Kidney (tissue), 14 donors: Measurements from ENCODE around the gene CAMK1G. TPM values are rescaled to one million over a fixed set of nuclear protein-coding genes. Genes with fewer than 3 reads are reported as not detected.
A peak's percentile ranks its signal among the peaks of the same experiment; 100 is the strongest.

Experiments
- DNase-seq, 5 donors: peaks; one replicate each; pipeline ENCODE4 v3.0.0-alpha.2; 2013 to 2020
- FAIRE-seq: peaks from 2 replicates; lab custom pipeline; 2012; peaks lifted over from hg19 to GRCh38; lab: Jason Lieb, UNC
- H3K27ac ChIP-seq, 2 donors: one replicate each; pipeline ENCODE4 v1.7.0; 2013; ENCODE audit warnings: low read depth in 2 of 2, low read length in 2 of 2, inconsistent platforms in 1 of 2
- H3K27me3 ChIP-seq: one replicate; pipeline ENCODE4 v1.7.1; 2013; ENCODE audit warnings: low read length, inconsistent platforms; ENCODE audit not compliant: control insufficient read depth, insufficient read depth
- H3K36me3 ChIP-seq, 3 donors: one replicate each; pipeline versions ENCODE4 v1.7.0 to v1.7.1; 2013; ENCODE audit warnings: low read length in 3 of 3, control low read depth in 1 of 3, inconsistent platforms in 1 of 3; ENCODE audit not compliant: insufficient read depth in 3 of 3, control insufficient read depth in 2 of 3
- H3K4me1 ChIP-seq, 3 donors: one replicate each; pipeline versions ENCODE4 v1.7.0 to v1.7.1; 2013; ENCODE audit warnings: low read length in 3 of 3, inconsistent platforms in 1 of 3, low read depth in 1 of 3; ENCODE audit not compliant: control insufficient read depth in 2 of 3, insufficient read depth in 2 of 3
- H3K4me3 ChIP-seq, 3 donors: one replicate each; pipeline versions ENCODE4 v1.7.0 to v1.8.1; 2013; ENCODE audit warnings: low read length in 3 of 3, control low read depth in 1 of 3, inconsistent platforms in 1 of 3
- H3K9ac ChIP-seq, 3 donors: one replicate each; pipeline versions ENCODE4 v1.7.0 to v1.7.1; 2013; ENCODE audit warnings: low read length in 3 of 3, control low read depth in 1 of 3, inconsistent platforms in 1 of 3
- H3K9me3 ChIP-seq, 3 donors: one replicate each; pipeline versions ENCODE4 v1.7.0 to v1.7.1; 2013; ENCODE audit warnings: low read length in 3 of 3, control low read depth in 1 of 3, inconsistent platforms in 1 of 3; ENCODE audit not compliant: control insufficient read depth in 2 of 3, insufficient read depth in 1 of 3
- CTCF ChIP-seq: IDR thresholded peaks from 3 replicates; pipeline ENCODE4 v1.5.1; 2012; ENCODE audit warnings: mild to moderate bottlenecking, moderate library complexity, borderline replicate concordance; ENCODE audit not compliant: insufficient read depth; ENCODE audit errors: extremely low read depth
- intact Hi-C: fragments of 100-400 bp; cut with DNase I; formaldehyde crosslinking; loops from one replicate; pipeline ENCODE4 v1.11.1; 2022
- microRNA-seq: library from miRNA; unstranded; fragments of <30 nt; microRNA quantifications from one replicate; pipeline ENCODE4 v1.2.0, GENCODE V29; 2020
- polyA plus RNA-seq: library from polyadenylated mRNA; stranded (reverse); fragments of 350-450 nt; fragmentation: Illumina TruSeq; extraction: RNeasy Lipid Tissue Mini Kit (QIAGEN cat#74804); gene quantifications from one replicate; pipeline ENCODE4 v1.2.3, GENCODE V29; 2014; ENCODE audit warnings: low read depth, low replicate concordance; ENCODE audit not compliant: insufficient read depth
- total RNA-seq: library from RNA; stranded (reverse); fragmentation: NEBNext Ultra II Directional; extraction: Animal tissue kit (Norgen Biotek cat#: 25700); gene quantifications from one replicate; pipeline ENCODE4 v1.2.1, GENCODE V29; 2021
- donor health status: control.
- donor health status: control.
- donor health status: control.
- donor health status: control.
- donor health status: control.
- donor health status: DM: yes; HTN: yes; CAD: no.
- donor health status: Normal renal cell carcinoma (clear cell type).

CAMK1G gene
- total and polyA plus RNA-seq, 2 donors from 2014 or later: 1.4 to 5.5 TPM

GRCh38 chr1:209659909-209660308 lies 76.4 kb downstream of the CAMK1G start:
- peaks cover 0 to 24% (median 6%) of the 10 kb centered on the region in 3 donors for H3K4me1 ChIP-seq
- intact Hi-C loops: no loop called here
- no peak overlapping the region for H3K9ac ChIP-seq
- H3K9me3 ChIP-seq: no peaks in the 10 kb centered on the region
- no peaks in the 10 kb centered on the region for H3K36me3 ChIP-seq
- no peak for FAIRE-seq
- no peak overlapping the region for H3K4me3 ChIP-seq
- DNase-seq: peak in 1 of 5 donors; percentile 32
- no peak for TF ChIP-seq CTCF
- no peaks in the 10 kb centered on the region for H3K27me3 ChIP-seq
- no peak overlapping the region for H3K27ac ChIP-seq

- no peak for FAIRE-seq
- H3K9me3 ChIP-seq: no peaks in the 10 kb centered on the region
- no peak for TF ChIP-seq CTCF
- H3K36me3 ChIP-seq: no peaks in the 10 kb centered on the region
- no peak overlapping the region for H3K27ac ChIP-seq
- H3K27me3 ChIP-seq: no peaks in the 10 kb centered on the region
- intact Hi-C loops: no loop called here
- no peak overlapping the region for H3K9ac ChIP-seq
- no peak overlapping the region for H3K4me3 ChIP-seq
- peaks cover 0 to 24% (median 6%) of the 10 kb centered on the region in 3 donors for H3K4me1 ChIP-seq
- peak in 1 of 5 donors; percentile 26 for DNase-seq
Measured at GRCh38 chr1:209661071-209661470, 77.6 kb downstream of the CAMK1G start.

- FAIRE-seq: no peak
- TF ChIP-seq CTCF: no peak
- no peak overlapping the region for H3K27ac ChIP-seq
- no peak overlapping the region for H3K9ac ChIP-seq
- H3K4me3 ChIP-seq: no peak overlapping the region
- intact Hi-C loops: no loop called here
- no peak for DNase-seq
- H3K27me3 ChIP-seq: no peaks in the 10 kb centered on the region
- H3K4me1 ChIP-seq: peaks cover 0 to 24% (median 6%) of the 10 kb centered on the region in 3 donors
- no peaks in the 10 kb centered on the region for H3K9me3 ChIP-seq
- H3K36me3 ChIP-seq: no peaks in the 10 kb centered on the region
Measured at GRCh38 chr1:209662879-209663327, 79.4 kb downstream of the CAMK1G start.

Small RNA genes lying within 50 kb of the gene (microRNA-seq; reads per million reads assigned to microRNA genes)
- gene MIR4260: not detected

Other genes starting within 250 kb of the CAMK1G start
- gene LAMB3, start 68.7 kb downstream of the CAMK1G start, total RNA-seq: 59.7 TPM
- gene LAMB3, start 68.7 kb downstream of the CAMK1G start, polyA plus RNA-seq: 2.5 TPM
- 15.5 TPM for gene G0S2, start 91.7 kb downstream of the CAMK1G start, total RNA-seq
- 103 TPM for gene G0S2, start 91.7 kb downstream of the CAMK1G start, polyA plus RNA-seq
- gene HSD11B1, start 121.1 kb downstream of the CAMK1G start, total RNA-seq: 1.8 TPM
- gene HSD11B1, start 121.1 kb downstream of the CAMK1G start, polyA plus RNA-seq: 5.5 TPM
- 16.4 TPM for gene TRAF3IP3, start 172.3 kb downstream of the CAMK1G start, total RNA-seq
- gene TRAF3IP3, start 172.3 kb downstream of the CAMK1G start, polyA plus RNA-seq: 3.6 TPM
- 2.5 TPM for gene C1orf74, start 200.8 kb downstream of the CAMK1G start, total RNA-seq
- gene C1orf74, start 200.8 kb downstream of the CAMK1G start, polyA plus RNA-seq: 2.5 TPM
- 37.1 TPM for gene IRF6, start 222.4 kb downstream of the CAMK1G start, total RNA-seq
- 24.0 TPM for gene IRF6, start 222.4 kb downstream of the CAMK1G start, polyA plus RNA-seq
- gene UTP25, start 244.3 kb downstream of the CAMK1G start, total RNA-seq: 8.9 TPM
- 2.0 TPM for gene UTP25, start 244.3 kb downstream of the CAMK1G start, polyA plus RNA-seq